GM18861 (cell line): ENCODE measurements around the gene TAS2R16.
"Not testable (repeated sequence)": the region's sequence is repeated elsewhere in the genome, so short reads cannot be mapped to it uniquely, and the experiment has no call there.

Experiments
- ATAC-seq: cut with Tn5 transposase; IDR thresholded peaks from one replicate; pipeline ENCODE4 v1.9.1; 2021; ENCODE audit not compliant: unreplicated experiment

The TAS2R16 gene

DNA sequence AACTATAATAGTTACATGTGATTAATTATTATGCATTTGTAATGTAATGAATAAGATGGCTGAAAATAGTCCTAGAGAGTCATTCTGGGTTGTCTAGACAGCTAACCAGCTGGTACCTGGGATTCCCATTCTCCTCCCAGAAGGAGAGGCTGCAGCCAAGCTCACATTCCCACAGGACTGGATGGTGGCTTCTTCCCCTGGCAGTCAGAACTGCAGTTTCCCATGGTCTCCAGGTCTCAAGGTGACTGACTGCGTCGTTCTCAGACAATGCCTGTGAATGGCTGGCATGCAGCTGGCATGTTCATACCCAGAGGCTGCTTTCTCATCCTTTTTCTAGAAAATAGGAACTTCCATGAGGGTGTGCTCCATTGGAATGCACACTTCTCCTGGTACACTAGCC lies 21.3 kb downstream of the TAS2R16 start:
- ATAC-seq = no peak

DNA sequence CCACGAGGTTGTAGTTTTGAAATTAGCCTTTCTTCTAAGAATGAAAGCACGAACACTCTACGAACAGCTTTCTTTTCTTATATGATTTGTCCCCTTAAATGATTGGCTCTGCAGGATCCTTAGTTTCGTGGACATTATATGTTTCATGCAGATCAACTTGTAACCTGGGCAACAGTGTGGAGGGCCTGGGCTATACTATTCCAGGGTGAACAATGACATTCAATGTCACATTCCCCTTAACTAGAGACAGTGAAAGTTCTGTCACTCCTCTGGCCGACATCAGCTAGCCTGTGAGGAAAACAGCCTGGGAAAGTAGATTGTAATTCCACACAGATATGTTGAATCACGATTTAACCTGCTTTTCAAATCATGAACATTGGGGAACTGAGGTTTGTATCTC lies 23.4 kb downstream of the TAS2R16 start:
- no peak for ATAC-seq

GRCh38 chr7:122970740-122971725 lies 24.5 kb downstream of the TAS2R16 start:
- ATAC-seq = no peak

GRCh38 chr7:122968389-122968788 lies 27.1 kb downstream of the TAS2R16 start:
- ATAC-seq = no peak

GRCh38 chr7:122965306-122965705 lies 30.2 kb downstream of the TAS2R16 start:
- ATAC-seq = no peak

DNA sequence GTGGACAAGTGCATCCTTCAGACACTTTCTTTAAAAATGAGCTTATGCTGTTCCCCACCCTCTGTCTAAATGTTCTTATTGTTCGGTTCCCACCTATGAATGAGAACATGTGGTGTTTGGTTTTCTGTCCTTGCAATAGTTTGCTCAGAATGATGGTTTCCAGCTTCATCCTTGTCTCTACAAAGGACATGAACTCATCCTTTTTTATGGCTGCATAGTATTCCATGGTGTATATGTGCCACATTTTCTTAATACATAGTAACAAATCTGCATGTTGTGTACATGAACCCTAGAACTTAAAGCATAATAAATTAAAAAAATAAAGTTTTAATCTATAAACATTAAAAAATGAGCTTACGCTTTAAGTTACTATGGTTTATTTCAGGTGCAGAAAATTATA lies 41.8 kb downstream of the TAS2R16 start:
- ATAC-seq = not testable (repeated sequence)

GRCh38 chr7:122951006-122951405 lies 44.5 kb downstream of the TAS2R16 start:
- ATAC-seq = no peak

GRCh38 chr7:122949186-122949585 lies 46.3 kb downstream of the TAS2R16 start:
- ATAC-seq = no peak
